HFF-Myc (cell line): Measurements from ENCODE around the gene TRIM47.

Source experiments
- DNase-seq: peaks from one replicate; pipeline ENCODE4 v3.0.0-alpha.2; 2011; ENCODE audit warnings: low read depth; ENCODE audit errors: extremely low read depth
- H3K4me3 ChIP-seq: replicated peaks from 2 replicates; pipeline ENCODE4 v1.5.1; 2011; ENCODE audit warnings: low read depth, mild to moderate bottlenecking, control low read depth, low read length
- TF ChIP-seq, protein P1 (sequence below): IDR thresholded peaks from 2 replicates; pipeline ENCODE4 v1.5.1; 2012; ENCODE audit warnings: mild to moderate bottlenecking, low read depth, low read length, control low read depth; ENCODE audit errors: missing control alignments

The TRIM47 gene

GRCh38 chr17:75846692-75847613 is 31.4 kb downstream of the TRIM47 start:
- DNase-seq: no peak
- H3K4me3 ChIP-seq: no peak overlapping the region
- TF ChIP-seq, protein P1, sequence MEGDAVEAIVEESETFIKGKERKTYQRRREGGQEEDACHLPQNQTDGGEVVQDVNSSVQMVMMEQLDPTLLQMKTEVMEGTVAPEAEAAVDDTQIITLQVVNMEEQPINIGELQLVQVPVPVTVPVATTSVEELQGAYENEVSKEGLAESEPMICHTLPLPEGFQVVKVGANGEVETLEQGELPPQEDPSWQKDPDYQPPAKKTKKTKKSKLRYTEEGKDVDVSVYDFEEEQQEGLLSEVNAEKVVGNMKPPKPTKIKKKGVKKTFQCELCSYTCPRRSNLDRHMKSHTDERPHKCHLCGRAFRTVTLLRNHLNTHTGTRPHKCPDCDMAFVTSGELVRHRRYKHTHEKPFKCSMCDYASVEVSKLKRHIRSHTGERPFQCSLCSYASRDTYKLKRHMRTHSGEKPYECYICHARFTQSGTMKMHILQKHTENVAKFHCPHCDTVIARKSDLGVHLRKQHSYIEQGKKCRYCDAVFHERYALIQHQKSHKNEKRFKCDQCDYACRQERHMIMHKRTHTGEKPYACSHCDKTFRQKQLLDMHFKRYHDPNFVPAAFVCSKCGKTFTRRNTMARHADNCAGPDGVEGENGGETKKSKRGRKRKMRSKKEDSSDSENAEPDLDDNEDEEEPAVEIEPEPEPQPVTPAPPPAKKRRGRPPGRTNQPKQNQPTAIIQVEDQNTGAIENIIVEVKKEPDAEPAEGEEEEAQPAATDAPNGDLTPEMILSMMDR: no peak

- TF ChIP-seq, protein P1: no peak
- no peak for DNase-seq
- no peak overlapping the region for H3K4me3 ChIP-seq
These were observed 32.3 kb downstream of the TRIM47 start for GRCh38 chr17:75845933-75846691.

DNA sequence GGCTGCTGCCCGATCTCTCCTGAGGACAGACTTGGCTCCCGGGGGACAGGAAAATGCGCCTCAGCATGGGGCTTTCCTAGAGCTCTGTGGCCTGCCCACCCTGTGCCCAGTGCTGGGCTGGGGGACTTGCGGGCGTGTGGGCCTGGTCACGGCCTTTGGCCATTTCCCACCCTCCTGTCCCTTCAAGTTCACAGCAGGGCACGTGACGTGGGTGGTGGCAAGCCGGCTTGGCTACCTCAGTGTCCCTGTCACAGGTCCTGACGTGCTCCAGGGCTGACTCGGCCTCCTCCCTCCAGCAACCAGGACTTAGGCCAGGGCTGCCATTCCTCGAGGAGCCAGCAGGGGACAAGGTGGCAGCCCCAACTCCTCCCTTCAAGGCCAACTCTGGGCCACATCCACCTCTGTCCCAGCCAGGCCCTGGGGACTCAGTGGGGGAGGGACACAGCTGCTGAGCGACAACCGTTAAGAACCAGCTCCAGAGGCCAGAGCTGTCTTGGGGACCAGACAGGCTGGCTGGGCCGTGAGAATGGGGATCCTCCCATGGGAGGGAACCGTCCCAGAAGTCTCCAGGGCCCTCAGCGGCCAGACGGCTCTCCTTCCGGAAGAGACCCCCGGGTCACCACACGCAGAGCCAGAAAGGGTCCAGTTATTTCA is 33.2 kb downstream of the TRIM47 start:
- no peak for DNase-seq
- H3K4me3 ChIP-seq: no peak overlapping the region
- TF ChIP-seq, protein P1: peak; percentile 68

- DNase-seq: no peak
- TF ChIP-seq, protein P1: no peak
- no peak overlapping the region for H3K4me3 ChIP-seq
These were observed 33.8 kb downstream of the TRIM47 start for GRCh38 chr17:75844530-75845057.

GRCh38 chr17:75843577-75844529 is 34.5 kb downstream of the TRIM47 start, which contains the start of gene UNC13D:
Gene UNC13D (minus strand): TSS chr17:75844404. CDS start chr17:75844337, 67 bp downstream.
- TF ChIP-seq, protein P1: no peak
- no peak within 1 kb of the TSS for H3K4me3 ChIP-seq
- no peak for DNase-seq
